SU-DHL-6 (cell line): Measurements from ENCODE around the gene GJB3.
"Not testable (repeated sequence)": the region's sequence is repeated elsewhere in the genome, so short reads cannot be mapped to it uniquely, and the experiment has no call there.

ENCODE experiments used
- CTCF ChIP-seq: fragments of 200-600 bp; sonication (generic); IDR thresholded peaks from one replicate; pipeline ENCODE4 v1.5.1; 2017; ENCODE audit warnings: antibody characterized with exemption, mild to moderate bottlenecking, low read length, moderate library complexity; ENCODE audit not compliant: insufficient read depth, poor library complexity, severe bottlenecking
- EZH2phosphoT487 ChIP-seq: fragments of 200-600 bp; sonication (generic), shearing (Covaris generic); conservative IDR thresholded peaks from 2 replicates; pipeline ENCODE4 v1.6.1; 2018; ENCODE audit warnings: mild to moderate bottlenecking, antibody characterized with exemption, low read length, moderate library complexity, mixed read lengths

GRCh38 chr1:34737236-34737635 is 43.8 kb upstream of the GJB3 start:
- TF ChIP-seq CTCF, EZH2phosphoT487: not testable (repeated sequence)
